ENCODE measurements around the gene FAM170B. TPM values are rescaled to one million over a fixed set of nuclear protein-coding genes. Genes with fewer than 3 reads are reported as not detected.

FAM170B gene
- total RNA-seq (not detected), total RNA-seq (0 to 0.12 reads per million in 2 donors)

- Mint-ChIP-seq H3K27me3 (peaks cover 11% of the 10 kb centered on the region), H3K27ac (no peak within 1 kb of the TSS), H3K4me1 (peaks cover 7% of the 10 kb centered on the region), H3K4me3 (no peak within 1 kb of the TSS), H3K36me3 (ENCODE audit: low read depth) (peaks cover 2% of the 10 kb centered on the region)
- H3K9me3 ChIP-seq (ENCODE audit: control insufficient read depth, low read length, poor library complexity, severe bottlenecking): no peaks in the 10 kb centered on the region
- no peak for DNase-seq
- ATAC-seq: no peak
These were observed at the start of gene FAM170B for GRCh38 chr10:49133706-49134248. TSS of gene FAM170B (minus strand) at chr10:49134021. CDS start at chr10:49133918, 103 bp downstream.

GRCh38 chr10:49182776-49183175, 49.0 kb upstream of the FAM170B start:
- ATAC-seq: no peak
- Mint-ChIP-seq H3K27ac (peak overlapping the region; percentile 97), H3K4me3 (no peak overlapping the region), H3K27me3 (no peaks in the 10 kb centered on the region), H3K4me1 (peaks cover 64% of the 10 kb centered on the region), H3K36me3 (ENCODE audit: low read depth) (peaks cover 4% of the 10 kb centered on the region)
- no peaks in the 10 kb centered on the region for H3K9me3 ChIP-seq (ENCODE audit: control insufficient read depth, low read length, poor library complexity, severe bottlenecking)
- DNase-seq: no peak

- Mint-ChIP-seq H3K4me3 (peak overlapping the region; percentile 72), H3K36me3 (ENCODE audit: low read depth) (no peaks in the 10 kb centered on the region), H3K27ac (peak overlapping the region; percentile 97), H3K4me1 (peaks cover 64% of the 10 kb centered on the region), H3K27me3 (no peaks in the 10 kb centered on the region)
- no peaks in the 10 kb centered on the region for H3K9me3 ChIP-seq (ENCODE audit: control insufficient read depth, low read length, poor library complexity, severe bottlenecking)
- ATAC-seq (no peak), DNase-seq (no peak)
These were observed 46.6 kb upstream of the FAM170B start for GRCh38 chr10:49180444-49180860.

- H3K4me1 Mint-ChIP-seq: peaks cover 64% of the 10 kb centered on the region
- H3K36me3 Mint-ChIP-seq (ENCODE audit: low read depth): peaks cover 2% of the 10 kb centered on the region
- DNase-seq (no peak), ATAC-seq (no peak)
- no peaks in the 10 kb centered on the region for H3K9me3 ChIP-seq (ENCODE audit: control insufficient read depth, low read length, poor library complexity, severe bottlenecking)
- no peaks in the 10 kb centered on the region for H3K27me3 Mint-ChIP-seq
- H3K4me3 Mint-ChIP-seq: peak overlapping the region; percentile 72
- H3K27ac Mint-ChIP-seq: peak overlapping the region; percentile 97
These were observed 46.0 kb upstream of the FAM170B start for GRCh38 chr10:49179699-49180443.

GRCh38 chr10:49178489-49179471, 45.0 kb upstream of the FAM170B start:
- Mint-ChIP-seq H3K36me3 (ENCODE audit: low read depth) (peaks cover 2% of the 10 kb centered on the region), H3K27me3 (no peaks in the 10 kb centered on the region), H3K27ac (peak overlapping the region; percentile 97), H3K4me3 (peak overlapping the region; percentile 75), H3K4me1 (peaks cover 60% of the 10 kb centered on the region)
- ATAC-seq (no peak), DNase-seq (no peak)
- no peaks in the 10 kb centered on the region for H3K9me3 ChIP-seq (ENCODE audit: control insufficient read depth, low read length, poor library complexity, severe bottlenecking)

- no peak for DNase-seq
- H3K4me1 Mint-ChIP-seq: peaks cover 60% of the 10 kb centered on the region
- H3K36me3 Mint-ChIP-seq (ENCODE audit: low read depth): peaks cover 2% of the 10 kb centered on the region
- peak; percentile 93 for ATAC-seq
- no peaks in the 10 kb centered on the region for H3K9me3 ChIP-seq (ENCODE audit: control insufficient read depth, low read length, poor library complexity, severe bottlenecking)
- H3K27ac Mint-ChIP-seq: peak overlapping the region; percentile 97
- no peaks in the 10 kb centered on the region for H3K27me3 Mint-ChIP-seq
- H3K4me3 Mint-ChIP-seq: peak overlapping the region; percentile 75
These were observed 43.9 kb upstream of the FAM170B start for GRCh38 chr10:49177391-49178355.

GRCh38 chr10:49176310-49177268, 42.8 kb upstream of the FAM170B start:
- H3K4me3 Mint-ChIP-seq: peak overlapping the region; percentile 75
- DNase-seq (no peak), ATAC-seq (no peak)
- H3K4me1 Mint-ChIP-seq: peaks cover 57% of the 10 kb centered on the region
- no peaks in the 10 kb centered on the region for H3K9me3 ChIP-seq (ENCODE audit: control insufficient read depth, low read length, poor library complexity, severe bottlenecking)
- peaks cover 2% of the 10 kb centered on the region for H3K36me3 Mint-ChIP-seq (ENCODE audit: low read depth)
- peak overlapping the region; percentile 97 for H3K27ac Mint-ChIP-seq
- H3K27me3 Mint-ChIP-seq: no peaks in the 10 kb centered on the region

GRCh38 chr10:49175587-49176309, 41.9 kb upstream of the FAM170B start:
- Mint-ChIP-seq H3K4me3 (peak overlapping the region; percentile 69), H3K27me3 (no peaks in the 10 kb centered on the region), H3K27ac (peak overlapping the region; percentile 97), H3K36me3 (ENCODE audit: low read depth) (peaks cover 2% of the 10 kb centered on the region), H3K4me1 (peaks cover 52% of the 10 kb centered on the region)
- no peak for ATAC-seq
- no peaks in the 10 kb centered on the region for H3K9me3 ChIP-seq (ENCODE audit: control insufficient read depth, low read length, poor library complexity, severe bottlenecking)
- DNase-seq: no peak

GRCh38 chr10:49174926-49175500, 41.2 kb upstream of the FAM170B start:
- peaks cover 46% of the 10 kb centered on the region for H3K4me1 Mint-ChIP-seq
- ATAC-seq (no peak), DNase-seq (no peak)
- H3K27me3 Mint-ChIP-seq: no peaks in the 10 kb centered on the region
- no peaks in the 10 kb centered on the region for H3K9me3 ChIP-seq (ENCODE audit: control insufficient read depth, low read length, poor library complexity, severe bottlenecking)
- no peak overlapping the region for H3K4me3 Mint-ChIP-seq
- peak overlapping the region; percentile 91 for H3K27ac Mint-ChIP-seq
- peaks cover 2% of the 10 kb centered on the region for H3K36me3 Mint-ChIP-seq (ENCODE audit: low read depth)

- ATAC-seq (no peak), DNase-seq (no peak)
- H3K27me3 Mint-ChIP-seq: no peaks in the 10 kb centered on the region
- peaks cover 46% of the 10 kb centered on the region for H3K4me1 Mint-ChIP-seq
- peaks cover 2% of the 10 kb centered on the region for H3K36me3 Mint-ChIP-seq (ENCODE audit: low read depth)
- peak overlapping the region; percentile 91 for H3K27ac Mint-ChIP-seq
- H3K4me3 Mint-ChIP-seq: no peak overlapping the region
- H3K9me3 ChIP-seq (ENCODE audit: control insufficient read depth, low read length, poor library complexity, severe bottlenecking): no peaks in the 10 kb centered on the region
These were observed 40.6 kb upstream of the FAM170B start for GRCh38 chr10:49174261-49174925.
